DND-41 (cell line): Measurements from ENCODE around the gene ZBED4.

ENCODE experiments used
- EZH2 ChIP-seq: IDR thresholded peaks from 3 replicates; pipeline ENCODE4 v1.6.1; 2012; ENCODE audit warnings: borderline replicate concordance, low read depth, mild to moderate bottlenecking, moderate library complexity, low read length, inconsistent platforms; ENCODE audit not compliant: severe bottlenecking
- TF ChIP-seq, protein P1 (sequence below): IDR thresholded peaks from 2 replicates; pipeline ENCODE4 v1.5.1; 2012; ENCODE audit warnings: borderline replicate concordance, low read length, moderate library complexity, mild to moderate bottlenecking; ENCODE audit not compliant: poor library complexity, severe bottlenecking; ENCODE audit errors: extremely low read depth

DNA sequence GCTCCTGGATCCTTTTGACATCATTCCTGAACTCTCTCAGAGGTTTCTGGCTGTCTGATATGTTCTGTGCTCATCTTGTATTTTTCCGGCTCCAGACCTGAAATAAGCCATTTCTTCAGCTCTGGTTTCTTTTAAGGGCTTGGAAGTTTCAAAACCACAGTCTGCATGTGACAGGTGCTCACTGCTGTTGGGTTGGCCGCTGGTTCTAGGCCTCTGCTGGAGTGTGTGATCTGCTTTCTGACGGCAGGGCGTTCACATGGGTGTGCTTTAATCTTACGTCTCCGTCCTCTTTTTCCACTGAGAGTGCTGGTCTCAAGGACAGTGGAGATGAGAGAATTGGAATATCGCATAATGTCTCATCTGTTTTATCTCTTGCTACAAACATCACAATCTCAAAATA is 10.3 kb downstream of the ZBED4 start:
- TF ChIP-seq EZH2 = no peak
- TF ChIP-seq, protein P1, sequence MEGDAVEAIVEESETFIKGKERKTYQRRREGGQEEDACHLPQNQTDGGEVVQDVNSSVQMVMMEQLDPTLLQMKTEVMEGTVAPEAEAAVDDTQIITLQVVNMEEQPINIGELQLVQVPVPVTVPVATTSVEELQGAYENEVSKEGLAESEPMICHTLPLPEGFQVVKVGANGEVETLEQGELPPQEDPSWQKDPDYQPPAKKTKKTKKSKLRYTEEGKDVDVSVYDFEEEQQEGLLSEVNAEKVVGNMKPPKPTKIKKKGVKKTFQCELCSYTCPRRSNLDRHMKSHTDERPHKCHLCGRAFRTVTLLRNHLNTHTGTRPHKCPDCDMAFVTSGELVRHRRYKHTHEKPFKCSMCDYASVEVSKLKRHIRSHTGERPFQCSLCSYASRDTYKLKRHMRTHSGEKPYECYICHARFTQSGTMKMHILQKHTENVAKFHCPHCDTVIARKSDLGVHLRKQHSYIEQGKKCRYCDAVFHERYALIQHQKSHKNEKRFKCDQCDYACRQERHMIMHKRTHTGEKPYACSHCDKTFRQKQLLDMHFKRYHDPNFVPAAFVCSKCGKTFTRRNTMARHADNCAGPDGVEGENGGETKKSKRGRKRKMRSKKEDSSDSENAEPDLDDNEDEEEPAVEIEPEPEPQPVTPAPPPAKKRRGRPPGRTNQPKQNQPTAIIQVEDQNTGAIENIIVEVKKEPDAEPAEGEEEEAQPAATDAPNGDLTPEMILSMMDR = no peak
